ENCODE data around the gene SFTA2.
"Not testable (repeated sequence)": the region's sequence is repeated elsewhere in the genome, so short reads cannot be mapped to it uniquely, and the experiment has no call there.

The SFTA2 gene

DNA sequence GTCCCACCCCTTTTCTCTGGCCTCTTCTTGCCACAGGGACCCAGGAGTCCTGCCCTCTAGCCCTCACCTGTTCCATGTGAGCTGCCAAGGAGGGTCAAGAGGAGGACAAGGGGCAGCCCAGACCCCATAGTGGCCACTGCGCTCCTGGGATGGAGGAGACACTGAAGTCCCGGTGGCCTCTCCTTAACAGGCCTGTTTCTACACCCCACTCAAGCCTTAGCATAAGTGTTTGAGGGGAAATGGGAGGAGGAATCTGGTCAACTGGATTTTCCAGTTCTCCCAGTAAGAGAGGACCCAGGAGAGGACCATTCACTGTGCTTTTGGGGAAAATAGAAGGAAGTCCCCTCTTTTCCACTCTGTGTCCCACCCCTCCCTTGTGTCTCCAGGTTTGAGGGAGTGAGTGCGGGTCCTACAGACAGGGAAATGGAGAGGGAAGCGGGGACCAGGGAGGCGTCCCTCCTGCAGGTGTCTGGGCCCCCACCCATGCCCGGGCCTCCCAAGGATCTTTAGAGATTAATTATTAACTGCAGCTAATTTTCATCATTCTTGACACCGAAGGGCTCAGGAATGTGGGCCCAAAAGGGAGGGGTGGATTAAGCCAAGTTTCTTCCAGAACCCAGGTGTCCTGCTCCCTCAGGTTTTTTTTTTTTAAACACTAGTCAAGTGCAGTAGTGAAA is at the start of gene SFTA2:
SFTA2 (minus strand) TSS at position 202 of the 677 bp plus-strand sequence; CDS start at position 128, 74 bp downstream.
- DNase-seq = no peak

DNA sequence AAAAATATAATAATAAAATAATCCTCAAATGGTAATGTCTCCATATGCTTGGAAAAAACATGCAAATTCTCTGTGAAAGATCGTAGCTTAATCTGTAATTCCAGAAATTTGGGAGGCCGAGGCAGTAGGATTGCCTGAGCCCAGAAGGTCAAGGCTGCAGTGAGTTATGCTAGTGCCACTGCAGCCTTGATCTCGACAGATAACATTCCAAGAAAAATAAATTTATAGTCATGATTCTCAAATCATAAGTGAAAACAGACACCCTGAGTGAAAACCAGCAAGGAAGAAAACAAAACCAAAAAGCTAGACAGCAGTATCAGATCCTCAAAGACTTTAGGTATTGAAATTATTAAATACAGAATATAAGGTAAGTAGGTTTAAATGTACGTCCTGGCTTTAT is 47.7 kb upstream of the SFTA2 start:
- no peak for DNase-seq

DNA sequence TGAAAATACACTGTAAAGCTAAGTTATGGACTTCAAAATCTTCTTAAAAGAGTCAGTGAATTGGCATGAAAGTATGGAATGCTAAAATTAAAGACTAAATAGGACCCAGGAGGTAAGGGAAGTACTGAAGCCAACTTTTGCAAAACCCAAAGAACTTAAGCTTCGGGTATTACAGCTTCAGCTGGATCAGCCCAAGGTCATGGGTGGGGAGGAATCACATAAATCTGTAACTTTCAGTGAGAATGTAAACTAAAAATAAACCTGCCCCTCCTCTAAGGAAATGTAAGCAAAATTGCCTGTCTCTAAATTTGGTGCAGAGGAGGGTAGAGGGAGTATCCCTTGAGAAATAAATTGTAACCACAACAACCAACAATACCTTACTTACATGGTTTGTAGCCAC is 47.2 kb upstream of the SFTA2 start:
- no peak for DNase-seq

DNA sequence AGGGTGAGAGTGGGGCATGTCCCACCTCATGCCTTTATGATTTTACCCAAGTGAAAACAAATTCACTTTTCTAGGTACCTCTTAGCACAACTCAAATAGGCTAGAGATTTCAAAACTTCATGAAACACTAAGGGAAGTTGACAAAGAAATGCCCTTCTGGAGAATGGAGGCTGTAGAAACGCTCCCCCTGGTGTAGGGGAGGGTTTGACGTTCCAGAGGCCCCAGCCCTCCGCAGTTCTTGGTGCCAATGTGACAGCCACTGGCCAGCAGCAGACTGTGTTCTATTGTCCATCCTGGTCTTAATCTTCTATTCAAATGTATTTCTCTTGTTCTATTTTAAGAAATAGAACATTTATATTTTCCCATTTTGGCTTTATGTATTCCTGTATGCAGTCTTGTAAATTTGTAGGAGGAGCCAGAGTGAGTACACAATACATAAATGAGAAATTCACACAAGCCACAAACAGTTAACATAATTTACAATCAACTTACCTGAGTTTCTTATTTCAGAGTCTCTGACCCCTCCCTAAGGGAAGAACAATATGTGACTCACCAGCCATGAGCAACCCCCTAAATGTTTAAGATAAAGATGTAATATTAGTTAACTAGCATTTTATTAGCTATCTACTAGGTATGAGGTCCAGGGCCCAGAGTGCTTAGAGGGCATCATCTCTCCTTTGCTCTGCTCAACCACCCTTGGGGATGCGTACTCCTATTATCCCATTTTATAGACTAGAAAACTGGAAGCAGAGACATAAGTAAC is 42.7 kb upstream of the SFTA2 start:
- DNase-seq = no peak

DNA sequence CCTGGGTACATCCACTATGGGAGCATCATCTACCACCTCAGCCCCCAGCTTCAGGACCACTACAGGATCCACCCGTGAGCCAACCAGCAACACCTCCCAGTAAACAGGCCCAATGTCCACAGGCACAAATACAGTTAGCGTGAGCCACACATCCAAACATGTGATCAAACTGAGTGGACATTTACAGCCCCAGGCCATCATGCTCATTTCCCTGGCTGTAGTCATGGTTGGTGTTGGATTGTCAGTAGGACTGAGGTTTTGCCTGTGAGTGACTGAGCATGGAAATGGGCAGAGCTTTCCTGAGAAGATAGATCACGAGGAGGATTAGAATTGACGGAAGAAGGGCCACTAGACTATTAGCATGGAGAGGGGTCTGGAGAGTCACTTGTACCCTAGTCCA is 40.8 kb upstream of the SFTA2 start:
- no peak for DNase-seq

- DNase-seq = no peak
Observed at GRCh38 chr6:30970946-30971345, 39.0 kb upstream of the SFTA2 start.

DNA sequence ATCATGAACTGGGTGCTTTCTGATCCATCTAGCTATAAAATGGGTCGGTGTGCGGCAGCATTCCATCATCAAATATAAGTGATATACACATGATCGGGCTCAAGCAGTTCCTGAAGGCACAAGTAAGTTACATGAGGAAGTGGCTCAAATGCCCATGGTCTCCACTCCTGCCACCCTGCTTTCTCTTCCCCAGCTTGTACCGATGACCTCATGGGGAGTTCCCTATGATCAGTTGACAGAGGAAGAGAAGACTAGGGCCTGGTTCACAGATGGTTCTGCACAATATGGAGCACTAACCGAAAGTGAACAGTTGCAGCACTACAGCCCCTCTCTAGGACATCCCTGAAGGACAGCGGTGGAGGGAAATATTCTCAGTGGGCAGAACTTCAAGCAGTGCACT is 37.2 kb upstream of the SFTA2 start:
- not testable (repeated sequence) for DNase-seq

GRCh38 chr6:30966154-30966553 is 34.2 kb upstream of the SFTA2 start:
- DNase-seq = no peak

DNA sequence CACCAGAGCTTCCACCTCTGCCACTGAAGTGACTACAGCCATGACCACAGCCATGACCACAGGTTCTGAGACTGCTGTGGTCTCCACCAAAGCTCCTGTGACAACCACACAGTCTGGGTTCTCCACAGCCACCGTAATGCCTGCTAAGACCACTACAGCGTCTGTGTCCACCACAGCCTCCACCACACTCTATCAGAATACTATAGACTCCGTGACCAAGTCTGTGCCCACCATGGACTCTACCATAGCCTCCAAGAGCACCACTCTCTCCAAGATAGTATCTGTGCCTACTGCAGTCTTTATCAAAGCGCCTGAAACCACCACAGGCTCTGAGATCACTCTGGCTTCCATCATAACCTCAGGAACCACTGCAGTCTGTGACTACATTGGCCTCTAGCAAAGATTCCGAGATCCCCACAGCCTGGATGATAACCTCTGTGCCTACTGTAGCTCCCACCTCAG is 33.2 kb upstream of the SFTA2 start:
- no peak for DNase-seq

- DNase-seq = no peak
Observed at GRCh38 chr6:30964075-30964474, 32.1 kb upstream of the SFTA2 start.

DNA sequence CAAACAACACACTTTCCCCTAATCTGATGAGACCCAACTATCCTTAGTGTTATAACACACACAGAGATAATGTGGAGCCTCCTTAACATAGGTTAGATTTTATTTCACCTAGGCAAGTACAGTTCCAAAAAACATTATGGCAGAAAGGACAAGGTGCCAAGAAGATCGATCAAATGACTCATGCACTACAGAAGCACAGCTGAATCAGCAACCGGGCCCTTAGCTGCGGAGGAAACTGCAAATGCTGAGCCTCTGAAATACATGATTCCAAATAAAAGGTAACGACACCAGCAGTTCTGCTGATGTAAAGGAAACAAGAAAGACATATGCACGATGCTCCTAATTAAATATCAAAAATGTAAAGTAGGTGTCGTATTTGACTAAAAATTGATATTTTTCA is 31.7 kb upstream of the SFTA2 start:
- DNase-seq = no peak

DNA sequence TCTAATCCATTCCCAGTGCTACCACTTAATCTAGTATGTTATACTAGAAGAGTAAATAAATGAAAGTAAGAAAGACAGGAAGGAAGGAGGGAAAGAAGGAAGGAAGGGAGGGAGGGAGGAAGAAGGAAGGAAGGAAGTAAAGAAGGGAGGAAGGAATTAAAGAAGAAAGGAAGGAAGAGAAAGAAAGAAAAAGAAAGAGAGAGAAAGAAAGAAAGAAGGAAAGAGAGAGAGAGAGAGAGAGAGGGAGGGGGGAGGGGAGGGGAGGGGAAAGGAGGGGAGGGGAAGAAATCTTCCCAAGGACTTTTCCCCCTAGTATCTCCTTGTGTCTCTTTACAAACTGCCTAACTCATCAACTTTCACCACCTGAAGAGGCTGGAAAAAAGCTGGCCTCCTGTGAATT is 30.7 kb upstream of the SFTA2 start:
- no peak for DNase-seq

- no peak for DNase-seq
Observed at GRCh38 chr6:30960907-30961673, 29.1 kb upstream of the SFTA2 start.

DNA sequence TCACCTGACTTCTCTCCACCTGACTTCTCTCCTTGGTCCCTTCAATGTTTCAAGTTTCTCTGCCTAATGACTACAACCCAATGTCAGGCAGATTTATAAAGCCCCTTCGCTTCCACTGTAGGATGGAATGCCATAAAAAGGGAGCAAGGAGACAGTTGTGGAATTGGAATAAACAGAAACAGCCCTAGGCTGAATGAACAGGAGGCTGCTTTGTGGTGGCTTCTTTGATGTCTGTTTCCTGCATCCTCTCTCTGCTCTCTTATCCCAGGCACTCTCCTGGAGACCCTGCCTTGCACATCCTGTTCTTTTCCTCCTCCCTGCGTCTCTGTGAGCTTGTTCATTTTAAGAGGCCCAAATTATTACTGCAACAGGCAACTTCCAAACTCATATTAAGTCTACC is 25.7 kb upstream of the SFTA2 start:
- no peak for DNase-seq

- peak; percentile 75 for DNase-seq
Observed at GRCh38 chr6:30955367-30956042, 23.5 kb upstream of the SFTA2 start.

- DNase-seq = no peak
Observed at GRCh38 chr6:30954631-30955366, 22.8 kb upstream of the SFTA2 start.

- no peak for DNase-seq
Observed at GRCh38 chr6:30951907-30952469, 20.0 kb upstream of the SFTA2 start.

- DNase-seq = no peak
Observed at GRCh38 chr6:30948811-30949210, 16.8 kb upstream of the SFTA2 start.

- DNase-seq = no peak
Observed at GRCh38 chr6:30947231-30947630, 15.3 kb upstream of the SFTA2 start.

DNA sequence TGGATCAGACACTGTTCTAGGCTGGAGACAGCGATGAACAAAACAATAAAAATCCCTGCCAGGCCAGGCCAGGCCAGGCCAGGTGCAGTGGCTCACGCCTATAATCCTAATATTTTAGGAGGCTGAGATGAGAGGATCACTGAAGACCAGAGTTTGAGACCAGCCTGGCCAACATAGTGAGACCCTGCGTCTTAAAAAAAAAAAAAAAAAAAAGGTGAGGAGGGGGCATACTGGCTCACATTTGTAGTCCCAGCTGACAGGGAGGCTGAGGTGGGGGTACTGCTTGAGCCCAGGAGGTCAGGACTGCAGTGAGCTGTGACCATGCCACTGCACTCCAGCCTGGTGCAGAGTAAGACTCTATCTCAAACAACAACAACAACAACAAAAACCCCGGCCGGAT is 13.3 kb upstream of the SFTA2 start:
- no peak for DNase-seq

DNA sequence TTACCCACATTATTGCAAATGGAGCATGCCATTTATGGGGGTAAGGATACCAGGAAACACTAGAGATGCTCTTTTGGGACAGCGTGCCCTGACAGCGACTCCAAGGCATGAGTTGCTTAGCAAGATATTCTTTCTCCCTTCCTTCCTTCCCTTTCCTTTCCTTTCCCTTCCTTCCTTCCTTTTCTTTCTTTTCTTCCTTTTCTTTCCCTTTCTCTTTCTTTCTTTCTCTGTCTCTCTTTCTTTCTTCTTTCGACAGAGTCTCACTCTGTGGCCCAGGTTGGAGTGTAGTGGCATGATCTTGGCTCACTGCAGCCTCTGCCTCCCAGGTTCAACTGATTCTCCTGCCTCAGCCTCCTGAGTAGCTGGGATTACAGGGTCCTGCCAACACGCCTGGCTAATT is 12.1 kb upstream of the SFTA2 start:
- DNase-seq = no peak
